ENCODE data around the gene SLC26A8.
"Not testable (repeated sequence)": the region's sequence is repeated elsewhere in the genome, so short reads cannot be mapped to it uniquely, and the experiment has no call there.

The SLC26A8 gene

DNA sequence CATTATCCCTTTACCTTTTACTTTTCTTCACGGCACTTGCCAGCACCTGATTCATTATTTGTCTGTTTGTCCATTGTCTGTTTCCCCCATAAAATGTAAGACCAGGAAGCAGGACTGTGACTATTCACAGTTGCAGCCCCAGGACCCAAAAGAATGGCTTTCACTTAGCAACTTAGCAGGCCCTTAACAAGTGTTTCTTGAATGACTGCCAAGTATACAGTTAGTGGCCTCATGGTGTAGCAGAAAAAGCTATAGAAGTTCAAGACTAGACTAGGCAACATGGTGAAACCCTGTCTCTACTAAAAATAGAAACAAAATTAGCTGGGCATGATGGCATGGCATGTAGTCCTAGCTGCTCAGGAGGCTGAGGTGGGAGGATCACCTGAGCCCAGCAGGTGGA is 4.3 kb downstream of the SLC26A8 start:
- TF ChIP-seq, protein P1, sequence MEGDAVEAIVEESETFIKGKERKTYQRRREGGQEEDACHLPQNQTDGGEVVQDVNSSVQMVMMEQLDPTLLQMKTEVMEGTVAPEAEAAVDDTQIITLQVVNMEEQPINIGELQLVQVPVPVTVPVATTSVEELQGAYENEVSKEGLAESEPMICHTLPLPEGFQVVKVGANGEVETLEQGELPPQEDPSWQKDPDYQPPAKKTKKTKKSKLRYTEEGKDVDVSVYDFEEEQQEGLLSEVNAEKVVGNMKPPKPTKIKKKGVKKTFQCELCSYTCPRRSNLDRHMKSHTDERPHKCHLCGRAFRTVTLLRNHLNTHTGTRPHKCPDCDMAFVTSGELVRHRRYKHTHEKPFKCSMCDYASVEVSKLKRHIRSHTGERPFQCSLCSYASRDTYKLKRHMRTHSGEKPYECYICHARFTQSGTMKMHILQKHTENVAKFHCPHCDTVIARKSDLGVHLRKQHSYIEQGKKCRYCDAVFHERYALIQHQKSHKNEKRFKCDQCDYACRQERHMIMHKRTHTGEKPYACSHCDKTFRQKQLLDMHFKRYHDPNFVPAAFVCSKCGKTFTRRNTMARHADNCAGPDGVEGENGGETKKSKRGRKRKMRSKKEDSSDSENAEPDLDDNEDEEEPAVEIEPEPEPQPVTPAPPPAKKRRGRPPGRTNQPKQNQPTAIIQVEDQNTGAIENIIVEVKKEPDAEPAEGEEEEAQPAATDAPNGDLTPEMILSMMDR (IDR thresholded peaks at IDR 0.05; ENCODE audit: insufficient read depth, low read depth, low read length, missing control alignments) = no peak
- no peak overlapping the region for H3K4me3 ChIP-seq (ENCODE audit: low read depth, low read length)
- DNase-seq (ENCODE audit: low read depth) = no peak

DNA sequence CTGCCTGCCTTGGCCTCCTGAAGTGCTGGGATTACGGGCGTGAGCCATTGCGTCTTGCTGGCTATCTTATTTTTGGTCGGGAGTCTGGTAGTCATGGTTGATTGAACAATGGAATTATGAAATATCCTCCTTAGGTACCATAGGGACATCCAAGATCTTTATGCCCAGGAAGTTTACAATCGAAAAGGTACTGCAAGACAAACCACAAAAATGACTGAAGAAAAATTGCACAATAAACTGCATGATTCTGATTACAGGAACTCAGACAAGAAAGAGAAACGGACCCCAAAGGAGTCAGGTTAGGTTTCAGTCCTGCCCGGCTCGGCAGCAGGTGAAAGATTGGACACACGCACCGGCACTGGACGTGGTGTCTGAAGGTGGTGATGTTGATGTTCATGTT is 5.3 kb downstream of the SLC26A8 start:
- TF ChIP-seq, protein P1 (IDR thresholded peaks at IDR 0.05; ENCODE audit: insufficient read depth, low read depth, low read length, missing control alignments) = no peak
- DNase-seq (ENCODE audit: low read depth) = no peak

DNA sequence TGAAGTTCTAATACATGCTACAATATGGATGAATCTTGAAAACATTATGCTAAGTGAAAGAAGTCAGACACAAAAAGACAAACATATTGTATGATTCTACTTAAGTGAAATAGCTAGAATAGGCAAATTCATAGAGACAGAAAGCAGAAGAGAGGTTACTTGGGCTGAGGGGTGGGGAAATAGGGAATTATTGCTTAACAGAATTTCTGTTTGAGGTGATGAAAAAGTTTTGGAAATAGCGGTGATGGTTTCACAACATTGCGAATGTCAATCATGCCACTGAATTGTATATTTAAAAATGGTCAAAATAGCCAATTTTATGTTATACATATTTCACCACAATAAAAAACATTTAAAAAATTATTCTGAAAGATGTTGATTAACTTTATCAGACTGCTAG is 6.1 kb downstream of the SLC26A8 start:
- H3K4me3 ChIP-seq (ENCODE audit: low read depth, low read length) = no peak overlapping the region
- TF ChIP-seq, protein P1 (IDR thresholded peaks at IDR 0.05; ENCODE audit: insufficient read depth, low read depth, low read length, missing control alignments) = no peak
- no peak for DNase-seq (ENCODE audit: low read depth)

More for the DNA sequence above, 5.3 kb downstream of the SLC26A8 start:
- H3K4me3 ChIP-seq (ENCODE audit: low read depth, low read length) = no peak overlapping the region

DNA sequence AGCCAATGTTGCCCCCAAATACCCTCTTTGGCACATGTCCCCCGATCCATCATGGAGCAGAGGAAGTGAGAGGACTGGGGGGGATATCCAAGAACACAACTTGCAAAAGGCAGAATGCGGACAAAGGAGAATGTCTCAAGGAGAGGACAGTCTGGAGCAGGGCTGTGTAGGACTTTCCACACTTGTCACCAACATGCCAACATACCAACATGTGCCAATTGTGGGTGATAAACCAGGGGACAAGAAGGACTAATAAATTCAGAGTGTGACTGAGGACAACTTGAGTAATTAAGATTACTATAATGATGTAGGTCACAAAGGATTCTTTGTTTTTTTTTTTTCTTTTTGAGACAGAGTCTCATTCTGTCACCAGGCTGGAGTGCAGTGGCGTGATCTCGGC is 8.8 kb downstream of the SLC26A8 start:
- DNase-seq (ENCODE audit: low read depth) = no peak
- TF ChIP-seq, protein P1 (IDR thresholded peaks at IDR 0.05; ENCODE audit: insufficient read depth, low read depth, low read length, missing control alignments) = no peak
- H3K4me3 ChIP-seq (ENCODE audit: low read depth, low read length) = no peak overlapping the region

DNA sequence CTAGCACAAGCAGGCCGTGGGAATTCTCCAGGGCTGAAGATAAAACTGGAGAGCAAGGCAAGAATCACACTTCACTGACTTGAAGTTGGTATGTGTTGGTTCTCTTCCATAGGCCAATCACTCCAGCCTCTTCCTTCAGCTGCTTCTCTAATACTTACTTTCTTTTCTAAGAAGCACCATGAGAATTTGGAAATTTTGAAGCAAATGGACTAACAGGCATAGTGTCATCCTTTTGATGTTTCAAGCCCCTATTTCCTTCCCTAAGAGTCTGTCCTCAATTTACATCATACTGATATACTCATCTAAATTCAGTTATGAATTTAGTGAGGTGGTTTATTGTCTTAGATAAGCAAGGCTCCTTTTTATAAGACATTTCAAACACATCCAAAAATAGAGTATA is 24.0 kb downstream of the SLC26A8 start:
- H3K4me3 ChIP-seq (ENCODE audit: low read depth, low read length) = no peak overlapping the region
- TF ChIP-seq, protein P1 (IDR thresholded peaks at IDR 0.05; ENCODE audit: insufficient read depth, low read depth, low read length, missing control alignments) = no peak
- no peak for DNase-seq (ENCODE audit: low read depth)

DNA sequence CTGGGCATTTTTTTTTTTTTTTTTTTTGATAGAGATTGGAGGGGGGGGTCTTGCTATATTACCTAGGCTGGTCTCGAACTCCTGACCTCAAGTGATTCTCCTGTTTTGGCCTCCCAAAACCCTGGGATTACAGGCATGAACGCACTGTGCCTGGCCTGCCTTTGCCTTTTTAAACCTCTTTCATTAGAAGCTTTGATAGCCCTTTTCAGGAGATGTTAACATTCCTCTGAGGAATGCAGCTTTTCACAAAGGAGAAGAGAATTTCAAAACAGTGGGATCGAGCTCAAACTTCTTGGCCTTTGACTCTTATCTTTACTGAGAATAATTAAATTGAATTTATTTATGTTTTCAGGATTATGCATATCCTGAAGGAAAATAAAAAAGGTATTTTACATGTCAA is 31.3 kb downstream of the SLC26A8 start:
- DNase-seq (ENCODE audit: low read depth) = no peak
- no peak overlapping the region for H3K4me3 ChIP-seq (ENCODE audit: low read depth, low read length)
- TF ChIP-seq, protein P1 (IDR thresholded peaks at IDR 0.05; ENCODE audit: insufficient read depth, low read depth, low read length, missing control alignments) = no peak

DNA sequence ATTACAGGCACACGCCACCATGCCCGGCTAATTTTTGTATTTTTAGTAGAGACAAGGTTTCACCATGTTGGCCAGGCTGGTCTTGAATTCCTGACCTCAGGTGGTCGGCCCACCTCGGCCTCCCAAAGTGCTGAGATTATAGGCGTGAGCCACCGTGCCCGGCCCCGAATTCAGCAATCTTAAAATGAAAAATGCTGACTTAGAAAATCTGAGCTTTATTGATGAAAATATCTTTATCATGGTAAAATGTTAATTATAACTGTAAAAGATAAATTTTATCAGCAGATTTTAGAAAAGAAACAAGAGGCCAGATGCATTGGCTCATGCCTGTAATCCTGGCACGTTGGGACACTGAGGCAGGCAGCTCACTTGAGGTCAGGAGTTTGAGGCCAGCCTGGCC is 36.4 kb downstream of the SLC26A8 start:
- not testable (repeated sequence) for DNase-seq (ENCODE audit: low read depth); H3K4me3 ChIP-seq (ENCODE audit: low read depth, low read length)
